ENCODE measurements around the gene L3MBTL4. TPM values are rescaled to one million over a fixed set of nuclear protein-coding genes. Genes with fewer than 3 reads are reported as not detected.

L3MBTL4 gene
- total RNA-seq, 6 donors from 2014 or later = 13.2 to 29.1 (median 14.8) TPM

GRCh38 chr18:6414118-6414722 is 491 bp downstream of the L3MBTL4 start:
- Histone ChIP-seq H3K4me1 (peaks cover 3 to 14% (median 9%) of the 10 kb centered on the region in 4 donors), H3K27me3 (no peaks in the 10 kb centered on the region), H3K36me3 (no peaks in the 10 kb centered on the region), H3K9me3 (no peaks in the 10 kb centered on the region), H3K4me3 (peak overlapping the region; percentile 81 to 89 (median 84)), H3K27ac (peak overlapping the region; percentile 89 to 96 (median 91))
- TF ChIP-seq CTCF (IDR thresholded peaks at IDR 0.05) (peak in 1 of 6 experiments; percentile 17), EP300 (IDR thresholded peaks at IDR 0.05) (no peak), POLR2A (IDR thresholded peaks at IDR 0.05) (peak in 3 of 4 donors; percentile 46 to 67 (median 57)), POLR2AphosphoS5 (IDR thresholded peaks at IDR 0.05) (no peak)
- ATAC-seq (ENCODE audit: low FRiP score in 2 of 2) (peak; percentile 75 to 94), DNase-seq (peak; percentile 79 to 96)
- WGBS, 2 donors = 0 to 5% methylated on average over 19 to 21 of the region's 68 CpGs

GRCh38 chr18:6413579-6414117 is 1.1 kb downstream of the L3MBTL4 start:
- Histone ChIP-seq H3K4me1 (peaks cover 3 to 14% (median 9%) of the 10 kb centered on the region in 4 donors), H3K4me3 (peak overlapping the region; percentile 81 to 89 (median 84)), H3K27me3 (no peaks in the 10 kb centered on the region), H3K27ac (peak overlapping the region; percentile 89 to 96 (median 91)), H3K36me3 (no peaks in the 10 kb centered on the region), H3K9me3 (no peaks in the 10 kb centered on the region)
- ATAC-seq (ENCODE audit: low FRiP score in 2 of 2) (peak; percentile 5 to 15), DNase-seq (peak in 1 of 2 donors; percentile 36)
- 14 to 37% methylated on average over 13 to 25 of the region's 25 CpGs for WGBS, 2 donors
- no peak for TF ChIP-seq CTCF (IDR thresholded peaks at IDR 0.05)

- peak overlapping the region in 1 of 4 donors; percentile 84 for H3K4me3 ChIP-seq
Measured at GRCh38 chr18:6412933-6413472, 1.7 kb downstream of the L3MBTL4 start.

GRCh38 chr18:6411382-6411781 is 3.3 kb downstream of the L3MBTL4 start:
- ATAC-seq (ENCODE audit: low FRiP score in 2 of 2) (no peak), DNase-seq (no peak)
- 70 to 72% methylated on average over 5 of the region's 5 CpGs for WGBS, 2 donors
- H3K27ac ChIP-seq = no peak overlapping the region
- no peaks in the 10 kb centered on the region for H3K27me3 ChIP-seq
- peaks cover 7 to 19% (median 14%) of the 10 kb centered on the region in 4 donors for H3K4me1 ChIP-seq
- H3K4me3 ChIP-seq = no peak overlapping the region
- no peaks in the 10 kb centered on the region for H3K36me3 ChIP-seq
- no peaks in the 10 kb centered on the region for H3K9me3 ChIP-seq
- TF ChIP-seq EP300 (IDR thresholded peaks at IDR 0.05) (no peak), POLR2AphosphoS5 (IDR thresholded peaks at IDR 0.05) (no peak), POLR2A (IDR thresholded peaks at IDR 0.05) (no peak), CTCF (IDR thresholded peaks at IDR 0.05) (no peak)

More at GRCh38 chr18:6412933-6413472, 1.7 kb downstream of the L3MBTL4 start:
- WGBS, 2 donors = 69 to 80% methylated on average over 3 of the region's 3 CpGs
- peaks cover 3 to 14% (median 9%) of the 10 kb centered on the region in 4 donors for H3K4me1 ChIP-seq
- no peaks in the 10 kb centered on the region for H3K27me3 ChIP-seq
- DNase-seq (no peak), ATAC-seq (ENCODE audit: low FRiP score in 2 of 2) (no peak)
- H3K27ac ChIP-seq = no peak overlapping the region
- no peaks in the 10 kb centered on the region for H3K9me3 ChIP-seq
- H3K36me3 ChIP-seq = no peaks in the 10 kb centered on the region
- no peak for TF ChIP-seq POLR2A (IDR thresholded peaks at IDR 0.05)
- TF ChIP-seq EP300 (IDR thresholded peaks at IDR 0.05) = no peak
- no peak for TF ChIP-seq POLR2AphosphoS5 (IDR thresholded peaks at IDR 0.05)
- TF ChIP-seq CTCF (IDR thresholded peaks at IDR 0.05) = no peak

All from upper lobe of left lung (tissue), 6 donors.